Omental fat pad (tissue), 4 donors: ENCODE results near the gene MUC20. TPM values are rescaled to one million over a fixed set of nuclear protein-coding genes. Genes with fewer than 3 reads are reported as not detected.
"Not testable (repeated sequence)": the region's sequence is repeated elsewhere in the genome, so short reads cannot be mapped to it uniquely, and the experiment has no call there.

Source experiments
- ATAC-seq: fragments of 150-250 bp; one replicate; pipeline ENCODE4 v1.9.1; 2016; ENCODE audit warnings: mild to moderate bottlenecking, moderate library complexity; ENCODE audit not compliant: low FRiP score
- DNase-seq: peaks from one replicate; pipeline ENCODE4 v3.0.0-alpha.2; 2019; ENCODE audit warnings: low spot score
- total RNA-seq, 4 donors: library from RNA; depleted of rRNA; stranded (reverse); fragments of >200 nt; gene quantifications; one replicate each; pipeline ENCODE4 v1.1.0, GENCODE V29; 2016

MUC20 gene, protein sequence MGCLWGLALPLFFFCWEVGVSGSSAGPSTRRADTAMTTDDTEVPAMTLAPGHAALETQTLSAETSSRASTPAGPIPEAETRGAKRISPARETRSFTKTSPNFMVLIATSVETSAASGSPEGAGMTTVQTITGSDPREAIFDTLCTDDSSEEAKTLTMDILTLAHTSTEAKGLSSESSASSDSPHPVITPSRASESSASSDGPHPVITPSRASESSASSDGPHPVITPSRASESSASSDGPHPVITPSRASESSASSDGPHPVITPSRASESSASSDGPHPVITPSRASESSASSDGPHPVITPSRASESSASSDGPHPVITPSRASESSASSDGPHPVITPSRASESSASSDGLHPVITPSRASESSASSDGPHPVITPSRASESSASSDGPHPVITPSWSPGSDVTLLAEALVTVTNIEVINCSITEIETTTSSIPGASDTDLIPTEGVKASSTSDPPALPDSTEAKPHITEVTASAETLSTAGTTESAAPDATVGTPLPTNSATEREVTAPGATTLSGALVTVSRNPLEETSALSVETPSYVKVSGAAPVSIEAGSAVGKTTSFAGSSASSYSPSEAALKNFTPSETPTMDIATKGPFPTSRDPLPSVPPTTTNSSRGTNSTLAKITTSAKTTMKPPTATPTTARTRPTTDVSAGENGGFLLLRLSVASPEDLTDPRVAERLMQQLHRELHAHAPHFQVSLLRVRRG
- total RNA-seq: 1 to 10 TPM; 1.3 to 8.7 (median 6.2) TPM

DNA sequence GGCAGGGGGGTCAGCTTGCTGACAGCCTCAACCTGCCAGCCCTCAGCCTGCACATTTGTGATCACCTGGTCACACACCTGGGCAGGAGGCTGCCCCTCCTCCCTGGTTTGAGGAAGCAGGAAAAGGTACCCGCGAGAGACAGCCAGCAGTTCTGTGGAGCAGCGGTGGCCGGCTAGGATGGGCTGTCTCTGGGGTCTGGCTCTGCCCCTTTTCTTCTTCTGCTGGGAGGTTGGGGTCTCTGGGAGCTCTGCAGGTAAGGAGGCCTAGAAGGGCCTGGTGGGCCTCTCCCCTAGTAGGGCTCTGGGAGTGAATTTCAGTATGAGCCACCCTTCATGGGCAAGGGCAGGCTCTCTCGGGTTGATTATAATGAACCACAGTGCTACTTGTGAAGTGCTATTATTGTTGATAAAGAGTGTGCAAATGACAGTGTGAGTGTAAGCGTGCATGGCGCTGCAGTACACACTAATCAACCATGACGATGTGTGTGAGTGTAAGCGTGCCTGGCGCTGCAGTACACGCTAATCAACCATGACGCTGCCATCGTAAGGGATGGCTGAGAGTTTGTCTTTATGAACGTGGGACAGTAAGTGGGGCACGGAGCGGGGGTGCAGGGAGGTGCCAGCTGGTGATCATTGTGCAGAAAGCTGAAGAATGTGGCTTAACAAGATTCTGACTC lies at the start of gene MUC20:
Gene MUC20 (plus strand): TSS at position 148 of the 676 bp plus-strand sequence. CDS start 30 bp downstream, at position 178.
- DNase-seq, ATAC-seq: not testable (repeated sequence)

DNA sequence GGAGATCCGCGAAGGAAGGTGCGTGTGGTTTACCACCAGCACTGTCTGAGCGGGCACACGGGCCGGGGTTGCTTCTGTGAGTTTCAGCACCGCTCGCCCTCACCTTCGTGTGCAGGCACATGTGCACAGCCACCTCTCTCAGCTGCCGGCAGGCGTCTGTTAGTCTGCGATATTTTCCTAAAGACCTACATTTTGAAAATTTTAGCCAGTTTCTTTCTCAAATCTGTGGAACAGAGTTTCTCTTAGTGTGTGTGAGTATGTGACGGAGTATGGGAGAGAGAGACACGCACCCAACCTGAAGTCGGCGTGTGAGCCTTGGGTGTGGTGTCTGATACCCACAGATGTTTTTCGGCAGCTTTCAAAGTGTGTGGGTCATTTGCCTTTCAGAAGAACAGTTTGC lies 49.5 kb upstream of the MUC20 start:
- not testable (repeated sequence) for DNase-seq, ATAC-seq

DNA sequence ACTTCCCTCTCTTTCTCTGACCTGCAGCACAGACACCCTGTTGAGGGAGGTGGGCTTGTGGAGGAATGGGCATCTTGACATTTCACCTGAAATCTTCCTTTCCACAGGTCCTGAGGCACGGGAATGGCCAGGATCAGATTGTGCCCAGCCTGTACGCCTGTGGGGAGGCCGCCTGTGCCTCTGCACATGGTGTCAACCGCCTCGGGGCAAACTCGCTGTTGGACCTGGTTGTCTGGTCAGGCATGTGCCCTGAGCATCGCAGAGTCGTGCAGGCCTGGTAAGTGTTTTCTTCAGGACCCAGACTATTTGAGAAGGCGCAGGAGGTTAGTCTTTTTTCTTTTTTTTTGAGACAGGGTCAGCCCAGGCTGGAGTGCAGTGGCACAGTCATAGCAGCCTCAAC lies 47.1 kb upstream of the MUC20 start:
- ATAC-seq, DNase-seq: not testable (repeated sequence)

DNA sequence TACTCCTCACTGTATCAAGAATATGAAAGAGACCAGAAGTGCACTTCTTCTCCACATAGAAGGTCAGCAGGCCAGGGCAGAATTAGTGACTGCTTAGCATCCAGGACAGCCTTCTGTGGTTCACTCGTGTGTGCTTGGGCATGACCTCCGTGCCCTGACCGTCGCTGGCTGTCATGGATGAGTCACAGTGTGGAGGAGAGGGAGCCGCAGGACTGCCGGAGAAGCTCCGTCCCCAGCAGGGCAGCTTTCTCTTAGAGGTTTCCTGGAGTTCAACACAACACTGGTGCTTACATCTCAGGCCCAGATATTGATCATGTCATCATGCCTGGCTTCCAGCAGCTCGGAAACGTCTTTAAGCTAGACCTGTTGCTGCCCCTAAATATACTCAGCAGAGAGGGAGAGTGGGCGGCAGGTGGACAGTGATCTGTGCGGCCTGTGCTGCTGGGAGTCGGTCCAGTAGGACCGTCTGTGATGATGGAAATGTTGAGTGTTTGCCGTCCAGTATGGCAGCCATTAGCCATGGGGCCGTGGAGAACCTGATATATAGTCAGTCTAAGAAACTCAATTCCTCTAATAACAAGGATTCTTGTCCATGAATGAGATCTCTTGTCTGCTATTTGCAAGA lies 42.3 kb upstream of the MUC20 start:
- ATAC-seq, DNase-seq: not testable (repeated sequence)

DNA sequence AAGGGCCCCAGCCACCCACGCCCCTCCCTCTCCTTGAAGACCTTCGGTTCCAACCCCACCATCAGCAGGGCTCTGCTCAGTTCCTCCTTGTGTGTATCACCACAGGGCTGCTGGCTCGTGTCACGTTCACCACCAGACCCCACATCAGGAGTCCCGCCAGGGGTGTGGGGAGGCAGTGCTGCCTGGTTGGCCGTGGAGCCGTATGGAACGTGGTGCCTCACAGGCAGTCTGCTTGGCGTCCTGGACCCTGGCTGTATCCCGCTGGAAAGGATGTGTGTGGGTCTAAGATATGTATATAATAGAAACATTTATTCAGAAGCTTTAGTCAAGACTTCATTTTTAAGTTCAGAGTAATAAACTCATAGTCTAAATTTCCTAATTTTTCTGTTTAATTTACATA lies 40.1 kb upstream of the MUC20 start:
- not testable (repeated sequence) for ATAC-seq, DNase-seq

DNA sequence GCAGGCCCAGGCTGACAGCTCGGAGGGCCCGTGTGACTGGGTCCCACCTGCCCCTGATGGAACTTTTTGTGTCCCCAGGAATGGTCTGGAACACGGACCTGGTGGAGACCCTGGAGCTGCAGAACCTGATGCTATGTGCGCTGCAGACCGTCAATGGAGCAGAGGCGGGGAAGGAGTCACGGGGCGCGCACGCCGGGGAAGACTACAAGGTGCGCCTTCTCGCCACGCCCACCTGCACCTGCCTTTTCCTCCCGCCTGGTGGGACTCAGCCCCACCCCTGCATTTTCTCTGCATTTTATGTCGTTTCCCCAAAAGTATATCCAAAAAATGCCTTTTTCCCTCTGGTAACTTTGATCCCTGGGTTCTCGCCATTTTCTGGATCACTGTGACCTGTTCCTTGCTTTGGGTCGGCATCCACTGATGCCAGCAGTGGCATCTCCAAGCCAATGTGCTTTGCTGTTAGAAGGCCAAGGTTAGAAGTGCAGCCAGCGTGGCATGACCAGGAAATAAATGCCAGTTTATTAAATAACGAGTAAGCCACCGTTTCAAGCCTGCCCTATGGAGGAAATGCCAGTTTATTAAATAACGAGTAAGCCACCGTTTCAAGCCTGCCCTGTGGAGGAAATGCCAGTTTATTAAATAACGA lies 39.2 kb upstream of the MUC20 start:
- ATAC-seq, DNase-seq: not testable (repeated sequence)

DNA sequence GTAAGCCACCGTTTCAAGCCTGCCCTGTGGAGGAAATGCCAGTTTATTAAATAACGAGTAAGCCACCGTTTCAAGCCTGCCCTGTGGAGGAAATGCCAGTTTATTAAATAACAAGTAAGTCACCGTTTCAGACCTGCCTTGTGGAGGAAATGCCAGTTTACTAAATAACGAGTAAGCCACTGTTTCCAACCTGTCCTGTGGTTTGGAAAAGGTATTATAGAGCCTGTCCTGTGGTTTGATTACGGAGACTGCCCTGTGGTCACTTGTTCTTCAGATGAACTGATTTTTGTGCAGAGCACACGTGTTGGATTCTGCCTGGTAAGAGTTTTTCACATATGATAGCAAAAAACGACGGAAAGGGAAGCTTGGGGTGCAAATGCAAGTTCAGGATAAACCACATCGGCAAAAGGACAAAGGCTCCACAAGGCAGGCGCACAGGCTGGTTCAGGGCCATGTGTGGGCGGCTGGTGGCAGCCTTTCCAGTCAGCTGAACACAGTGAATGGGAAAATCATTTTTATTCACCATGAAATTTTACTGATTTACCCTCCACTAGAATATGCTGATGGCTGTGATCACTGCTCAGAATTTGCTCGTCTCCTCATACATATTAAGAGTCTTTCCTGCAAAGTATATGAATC lies 38.6 kb upstream of the MUC20 start:
- not testable (repeated sequence) for ATAC-seq, DNase-seq

DNA sequence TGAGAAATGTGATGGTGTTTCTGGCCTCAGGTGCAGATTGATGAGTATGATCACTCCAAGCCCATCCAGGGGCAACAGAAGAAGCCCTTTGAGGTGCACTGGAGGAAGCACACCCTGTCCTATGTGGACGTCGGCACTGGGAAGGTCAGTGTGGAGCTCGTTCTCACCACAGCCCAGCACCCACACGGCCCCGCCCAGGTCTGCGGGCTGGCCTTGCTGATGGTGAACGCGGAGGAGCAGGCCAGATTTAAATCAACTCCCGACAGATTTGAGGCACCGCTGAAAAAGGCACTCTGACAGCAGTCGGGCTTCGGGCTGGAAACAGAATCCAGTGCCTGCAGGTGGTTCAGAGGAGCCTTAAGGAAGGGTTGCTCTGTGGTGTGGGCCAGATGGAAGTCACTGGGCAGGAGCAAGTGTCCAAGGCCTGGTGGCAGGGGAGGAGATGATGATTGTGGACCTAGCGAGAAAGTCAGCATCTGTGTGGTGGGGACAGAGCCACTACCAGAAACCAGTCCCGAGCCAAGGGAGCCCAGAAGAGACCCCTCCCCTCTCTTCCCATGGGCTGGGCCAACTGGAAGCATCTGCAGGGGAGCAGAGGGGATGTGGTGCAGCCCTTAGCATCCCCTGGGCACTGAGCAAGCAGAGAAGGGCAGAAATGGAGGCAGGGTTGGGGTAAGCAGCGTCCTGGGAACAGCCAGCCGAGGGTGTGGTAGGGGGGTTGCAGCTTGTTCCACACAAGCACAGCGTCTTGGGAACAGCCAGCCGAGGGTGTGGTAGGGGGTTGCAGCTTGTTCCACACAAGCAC lies 36.9 kb upstream of the MUC20 start:
- not testable (repeated sequence) for DNase-seq
- ATAC-seq: peak; percentile 27

DNA sequence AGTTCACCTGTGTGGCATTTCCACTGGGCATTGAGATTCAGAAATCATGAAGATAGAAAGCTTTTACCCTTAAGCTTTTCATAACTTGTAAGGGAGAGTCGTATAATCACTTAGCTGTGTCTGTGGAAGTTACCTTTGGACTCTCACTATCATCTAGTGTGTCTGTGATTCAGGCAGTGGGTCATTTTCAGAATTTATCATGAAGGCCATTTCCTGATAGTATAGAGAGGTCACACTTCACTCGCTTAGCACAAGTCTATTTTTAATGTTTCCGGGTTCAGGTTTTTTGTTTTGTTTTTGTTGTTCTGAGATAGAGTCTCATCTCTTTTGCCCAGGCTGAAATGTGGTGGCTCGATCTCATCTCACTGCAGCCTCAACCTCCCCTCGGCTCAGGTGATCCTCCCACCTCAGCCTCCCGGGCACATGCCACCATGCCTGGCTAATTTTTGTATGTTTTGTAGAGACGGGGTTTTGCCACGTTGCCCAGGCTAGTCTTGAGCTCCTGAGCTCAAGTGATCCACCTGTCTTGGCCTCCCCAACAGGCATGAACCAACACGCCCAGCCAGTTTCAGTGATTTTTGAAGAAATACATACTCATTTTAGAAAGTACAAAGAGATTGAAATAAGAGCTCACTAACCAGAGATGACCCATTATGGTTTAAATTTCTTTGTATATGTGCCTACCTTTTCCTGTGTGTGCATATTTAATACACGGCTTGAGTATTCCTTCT lies 36.1 kb upstream of the MUC20 start:
- DNase-seq, ATAC-seq: not testable (repeated sequence)

DNA sequence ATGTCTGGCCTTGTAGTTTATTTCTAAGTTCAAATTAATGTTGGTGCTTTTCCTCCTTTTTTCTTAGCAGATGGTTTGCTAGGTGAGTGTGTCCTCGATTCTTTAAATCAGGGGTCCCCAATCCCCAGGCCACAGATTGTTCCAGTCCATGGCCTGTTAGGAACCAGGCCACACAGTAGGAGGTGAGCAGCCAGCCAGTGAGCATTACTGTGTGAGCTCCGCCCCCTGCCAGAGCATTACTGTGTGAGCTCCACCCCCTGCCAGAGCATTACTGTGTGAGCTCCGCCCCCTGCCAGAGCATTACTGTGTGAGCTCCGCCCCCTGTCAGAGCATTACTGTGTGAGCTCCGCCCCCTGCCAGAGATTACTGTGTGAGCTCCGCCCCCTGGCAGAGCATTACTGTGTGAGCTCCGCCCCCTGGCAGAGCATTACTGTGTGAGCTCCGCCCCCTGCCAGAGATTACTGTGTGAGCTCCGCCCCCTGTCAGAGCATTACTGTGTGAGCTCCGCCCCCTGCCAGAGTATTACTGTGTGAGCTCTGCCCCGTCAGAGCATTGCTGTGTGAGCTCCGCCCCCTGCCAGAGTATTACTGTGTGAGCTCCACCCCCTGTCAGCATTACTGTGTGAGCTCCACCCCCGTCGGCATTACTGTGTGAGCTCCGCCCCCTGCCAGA lies 34.1 kb upstream of the MUC20 start:
- DNase-seq, ATAC-seq: not testable (repeated sequence)

DNA sequence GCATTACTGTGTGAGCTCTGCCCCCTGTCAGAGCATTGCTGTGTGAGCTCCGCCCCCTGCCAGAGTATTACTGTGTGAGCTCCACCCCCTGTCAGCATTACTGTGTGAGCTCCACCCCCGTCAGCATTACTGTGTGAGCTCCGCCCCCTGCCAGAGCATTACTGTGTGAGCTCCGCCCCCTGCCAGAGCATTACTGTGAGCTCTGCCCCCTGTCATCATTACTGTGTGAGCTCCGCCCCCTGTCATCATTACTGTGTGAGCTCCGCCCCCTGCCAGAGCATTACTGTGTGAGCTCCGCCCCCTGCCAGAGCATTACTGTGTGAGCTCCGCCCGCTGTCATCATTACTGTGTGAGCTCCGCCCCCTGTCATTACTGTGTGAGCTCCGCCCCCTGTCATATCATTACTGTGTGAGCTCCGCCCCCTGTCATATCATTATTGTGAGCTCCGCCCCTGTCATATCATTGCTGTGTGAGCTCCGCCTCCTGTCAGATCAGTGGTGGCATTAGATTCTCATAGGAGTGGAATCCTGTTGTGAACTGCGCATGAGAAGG lies 33.5 kb upstream of the MUC20 start:
- ATAC-seq, DNase-seq: not testable (repeated sequence)

DNA sequence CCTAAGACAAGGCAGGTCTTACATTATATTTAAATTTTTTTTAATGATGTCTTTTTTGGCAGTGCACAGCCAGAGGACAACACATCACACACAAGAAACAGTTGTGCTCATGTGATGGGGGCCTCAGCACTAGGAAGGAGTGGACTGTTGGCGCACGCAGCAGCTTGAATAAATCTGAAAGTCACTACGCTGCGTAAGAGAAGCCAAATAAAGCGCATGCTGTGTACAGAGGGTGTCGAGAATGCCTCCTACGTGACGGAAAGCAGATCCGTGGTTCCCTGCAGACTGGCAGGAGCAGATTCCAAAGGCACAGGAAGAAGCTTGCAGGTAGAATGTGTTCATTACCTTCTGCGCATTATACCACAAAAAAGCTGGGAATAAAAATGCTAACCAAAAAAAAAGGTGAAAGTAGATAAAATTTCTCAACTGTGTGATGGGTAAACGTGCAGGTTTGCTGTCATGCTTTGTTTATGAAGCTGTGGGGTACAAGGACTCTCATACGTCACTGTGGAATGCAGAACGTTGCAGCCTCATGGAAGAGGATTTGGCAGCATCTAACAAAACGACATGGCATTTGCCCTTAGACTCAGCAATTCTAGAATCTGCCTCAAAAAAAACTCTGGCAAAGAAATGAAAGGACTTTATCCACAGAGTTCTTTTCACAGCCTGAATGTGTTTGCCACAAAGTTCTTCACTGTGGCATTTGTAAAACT lies 32.2 kb upstream of the MUC20 start:
- ATAC-seq, DNase-seq: not testable (repeated sequence)

DNA sequence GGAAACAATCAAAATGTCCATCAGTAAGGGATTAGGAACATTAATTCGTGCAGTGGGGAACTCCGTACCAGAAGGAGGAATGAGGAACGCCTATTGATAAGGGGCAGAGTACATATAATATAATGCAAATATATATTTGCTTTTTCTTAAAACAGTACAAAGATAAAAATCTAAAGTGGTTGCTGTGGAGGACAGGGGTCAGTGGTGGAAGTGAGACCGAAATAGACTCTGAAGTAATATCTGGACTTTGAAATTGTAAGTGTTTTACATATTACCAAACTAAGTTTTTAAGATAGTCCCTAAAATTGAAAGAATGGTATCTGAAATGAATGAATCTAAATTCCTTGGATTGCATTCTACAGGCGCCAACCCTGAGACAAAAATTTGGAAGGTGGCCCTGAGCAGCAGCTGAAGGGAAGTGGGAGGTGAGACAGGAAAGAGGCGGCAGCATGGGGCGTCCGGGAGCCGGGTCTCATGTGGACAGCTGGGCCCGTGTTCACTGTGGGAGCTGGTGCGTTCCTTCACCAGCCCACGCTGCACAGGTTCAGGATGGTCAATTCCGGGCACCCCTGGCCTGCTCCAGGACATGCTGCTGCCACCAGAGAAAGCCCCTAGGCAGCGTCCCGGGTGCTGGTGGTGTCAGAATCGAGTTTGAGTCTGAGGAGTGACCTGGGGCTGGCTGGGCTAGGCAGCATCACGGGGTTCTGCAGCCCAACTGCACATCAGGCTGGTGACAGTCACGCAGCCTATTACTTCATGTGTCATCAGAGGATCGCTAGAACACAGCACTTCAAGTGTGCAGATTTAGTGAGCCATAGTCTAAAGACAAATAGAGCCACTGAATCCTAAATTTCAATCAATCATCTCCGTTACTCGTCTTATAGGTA lies 31.4 kb upstream of the MUC20 start:
- not testable (repeated sequence) for DNase-seq
- ATAC-seq: peak; percentile 21
